GM21447 (cell line): Measurements from ENCODE around the gene VSX2.
"Not testable (repeated sequence)": the region's sequence is repeated elsewhere in the genome, so short reads cannot be mapped to it uniquely, and the experiment has no call there.

Experiments
- ATAC-seq: cut with Tn5 transposase; IDR thresholded peaks from one replicate; pipeline ENCODE4 v1.9.1; 2021; ENCODE audit not compliant: unreplicated experiment

Gene VSX2

DNA sequence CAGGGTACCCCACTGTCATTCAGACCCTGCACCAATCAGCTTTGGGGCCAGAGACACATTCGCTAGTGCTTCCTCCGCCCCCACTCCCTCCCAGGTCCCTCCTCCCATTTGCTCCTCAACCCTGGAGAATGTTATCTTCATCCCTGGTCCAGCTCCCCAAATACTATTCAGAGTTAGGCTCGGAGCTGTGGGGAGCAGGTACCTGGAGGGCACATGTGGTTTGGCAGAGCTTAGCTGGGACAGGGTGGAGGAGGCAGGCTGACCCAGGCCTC is 19.5 kb downstream of the VSX2 start:
- ATAC-seq: no peak

DNA sequence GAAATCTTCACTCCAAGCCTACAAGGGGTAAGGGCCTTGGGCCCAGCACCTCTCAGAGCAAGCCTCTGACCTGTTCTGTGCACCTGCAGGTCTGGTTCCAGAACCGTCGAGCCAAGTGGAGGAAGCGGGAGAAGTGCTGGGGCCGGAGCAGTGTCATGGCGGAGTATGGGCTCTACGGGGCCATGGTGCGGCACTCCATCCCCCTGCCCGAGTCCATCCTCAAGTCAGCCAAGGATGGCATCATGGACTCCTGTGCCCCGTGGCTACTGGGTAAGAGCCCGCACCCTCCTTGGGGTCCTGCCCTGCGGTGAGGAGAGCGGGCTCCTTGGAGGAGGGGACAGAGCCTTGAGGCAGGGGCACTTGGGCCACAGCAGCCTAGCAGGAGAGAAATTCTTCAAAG is 20.3 kb downstream of the VSX2 start:
- ATAC-seq: no peak

DNA sequence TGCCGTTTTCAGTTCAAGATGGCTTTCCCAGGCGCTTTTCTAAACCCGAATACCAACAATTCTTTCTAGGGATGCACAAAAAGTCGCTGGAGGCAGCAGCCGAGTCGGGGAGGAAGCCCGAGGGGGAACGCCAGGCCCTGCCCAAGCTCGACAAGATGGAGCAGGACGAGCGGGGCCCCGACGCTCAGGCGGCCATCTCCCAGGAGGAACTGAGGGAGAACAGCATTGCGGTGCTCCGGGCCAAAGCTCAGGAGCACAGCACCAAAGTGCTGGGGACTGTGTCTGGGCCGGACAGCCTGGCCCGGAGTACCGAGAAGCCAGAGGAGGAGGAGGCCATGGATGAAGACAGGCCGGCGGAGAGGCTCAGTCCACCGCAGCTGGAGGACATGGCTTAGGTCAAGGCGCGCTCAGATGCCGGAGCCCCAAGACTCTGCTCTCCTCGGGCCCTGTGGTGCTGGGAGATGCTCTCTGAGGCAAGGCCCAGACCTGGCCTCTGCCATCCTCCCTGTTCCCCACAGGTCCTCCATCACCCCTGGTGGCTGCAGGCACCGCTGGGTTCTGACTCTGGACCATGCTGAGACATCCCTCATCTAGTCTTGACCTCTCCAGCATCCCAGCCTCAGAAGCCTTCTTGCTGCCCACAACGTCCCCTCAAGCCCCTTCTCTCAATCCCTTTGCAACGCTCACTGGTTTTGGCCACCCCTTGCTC is 21.4 kb downstream of the VSX2 start:
- ATAC-seq: no peak

DNA sequence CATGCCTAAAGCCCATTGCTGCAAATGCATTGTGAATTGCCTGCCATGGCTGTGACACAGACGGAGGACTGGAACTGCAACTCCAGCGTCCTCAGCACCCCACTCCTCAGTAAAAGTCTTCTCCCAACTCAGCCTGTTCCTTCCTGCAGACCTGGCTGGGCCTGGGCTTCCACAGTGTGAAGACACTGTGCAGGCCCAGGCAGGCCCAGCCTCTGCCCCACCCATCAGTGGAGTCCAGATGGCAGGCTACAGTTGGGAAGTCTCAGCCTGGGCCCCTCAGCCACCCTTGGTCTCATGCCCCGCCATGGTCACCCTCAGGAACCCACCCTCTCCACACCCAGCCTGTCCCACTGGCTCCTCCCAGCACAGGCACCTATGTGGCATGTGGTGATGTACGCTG is 22.0 kb downstream of the VSX2 start:
- no peak for ATAC-seq

DNA sequence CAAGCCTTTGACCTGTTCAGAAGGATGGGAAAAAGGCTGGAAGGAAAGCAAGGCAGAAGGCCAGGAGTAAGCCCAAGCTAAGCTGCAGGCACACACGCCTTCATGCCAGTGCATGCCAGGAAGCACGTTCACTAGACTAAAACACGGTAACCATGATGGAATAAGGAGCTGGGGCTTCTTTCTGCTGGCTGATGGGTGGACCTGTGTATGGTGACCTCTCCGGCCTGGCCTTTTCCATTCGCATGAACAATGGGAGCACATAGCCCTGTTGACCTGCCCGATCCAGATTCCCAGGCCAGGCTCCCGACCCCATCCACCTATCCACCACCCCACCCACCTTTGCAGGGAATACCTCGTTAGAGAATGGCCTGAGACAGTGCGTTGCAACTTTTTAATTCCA is 22.8 kb downstream of the VSX2 start:
- ATAC-seq: no peak

DNA sequence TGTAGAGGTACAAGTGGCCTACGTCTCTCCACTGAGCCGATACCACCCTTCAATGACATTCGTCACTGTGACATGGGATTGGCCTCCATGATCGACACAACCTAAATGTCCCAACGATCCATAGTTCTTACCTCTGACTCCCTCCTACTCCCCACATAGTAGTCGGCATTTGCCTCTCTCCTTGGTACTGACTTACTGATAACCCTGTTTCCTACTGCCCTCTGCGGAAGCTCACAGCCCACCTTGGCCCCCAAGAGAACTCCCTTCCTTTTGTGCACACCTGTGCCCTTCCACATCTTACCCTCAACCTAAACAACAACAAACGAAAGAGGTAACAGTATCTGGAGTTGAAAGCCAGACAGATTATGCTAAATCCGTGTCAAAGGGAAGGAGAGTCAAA is 23.9 kb downstream of the VSX2 start:
- no peak for ATAC-seq

DNA sequence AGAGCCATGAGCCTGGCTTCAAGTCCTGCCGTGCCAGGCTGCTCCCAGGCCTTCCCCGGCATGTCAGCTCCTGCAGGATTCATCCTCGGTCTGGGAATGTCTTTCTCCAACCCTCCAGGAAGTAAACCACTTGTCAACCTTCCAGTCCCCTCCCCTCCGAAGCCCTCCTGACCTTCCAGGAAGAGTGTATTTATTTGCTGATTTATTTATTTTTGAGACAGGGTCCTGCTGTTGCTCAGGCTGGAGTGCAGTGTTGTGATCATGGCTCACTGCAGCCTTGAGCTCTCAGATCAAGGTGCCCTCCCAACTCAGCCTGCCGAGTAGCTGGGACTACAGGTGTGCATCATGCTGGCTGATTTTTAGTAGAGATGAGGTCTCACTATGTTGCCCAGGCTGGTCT is 24.7 kb downstream of the VSX2 start:
- no peak for ATAC-seq

DNA sequence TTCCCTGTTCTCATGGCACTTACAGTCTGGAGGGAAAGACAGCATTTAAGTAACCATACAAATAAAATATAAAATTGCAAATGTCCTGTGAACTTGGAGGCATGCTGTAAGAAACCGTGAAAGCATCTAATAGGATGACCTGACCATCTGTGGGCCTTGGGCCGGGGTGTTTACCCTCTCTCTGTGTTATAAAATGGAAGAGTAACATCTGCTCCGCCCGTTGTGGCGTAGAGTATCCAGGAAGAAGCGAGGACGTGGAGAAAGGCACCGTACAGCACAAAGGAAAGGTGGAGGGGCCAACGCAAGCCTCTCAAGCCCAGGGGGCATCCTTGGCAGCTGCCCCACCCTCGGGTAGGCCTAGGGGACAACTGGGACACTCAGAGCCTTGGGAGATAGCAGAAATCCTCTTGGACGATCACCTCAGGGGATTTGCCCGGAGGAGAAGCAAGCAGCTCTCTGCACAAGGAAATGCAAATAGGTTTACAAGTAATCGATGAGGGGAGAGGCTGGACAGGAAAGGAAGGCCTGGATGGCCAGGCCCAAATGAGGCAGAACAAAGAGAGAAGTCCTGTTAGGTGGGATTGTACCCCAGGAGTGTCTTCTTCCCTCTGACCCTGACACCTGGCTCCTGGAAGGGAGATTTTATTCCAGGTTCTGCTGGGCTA is 26.2 kb downstream of the VSX2 start:
- ATAC-seq: no peak

DNA sequence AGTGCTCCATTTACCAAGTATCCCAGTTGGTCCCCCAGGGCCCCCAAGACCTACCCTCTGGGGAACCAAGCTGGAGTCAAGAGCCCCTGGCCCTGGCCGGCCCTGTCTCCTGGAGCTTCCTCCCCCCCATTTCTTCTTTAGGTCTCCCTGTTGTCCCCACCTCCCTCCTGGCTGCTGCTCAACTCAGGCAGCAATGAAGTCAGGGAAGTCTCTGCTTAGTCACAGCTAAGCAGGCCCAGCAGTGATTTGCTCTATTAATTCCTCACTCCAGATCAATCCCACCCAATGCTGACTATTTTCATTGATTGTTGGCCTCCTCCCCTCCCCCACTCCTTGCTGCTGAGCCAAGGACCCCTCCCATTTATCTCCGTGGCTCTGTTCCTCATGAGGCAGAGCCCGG is 28.3 kb downstream of the VSX2 start:
- ATAC-seq: no peak

DNA sequence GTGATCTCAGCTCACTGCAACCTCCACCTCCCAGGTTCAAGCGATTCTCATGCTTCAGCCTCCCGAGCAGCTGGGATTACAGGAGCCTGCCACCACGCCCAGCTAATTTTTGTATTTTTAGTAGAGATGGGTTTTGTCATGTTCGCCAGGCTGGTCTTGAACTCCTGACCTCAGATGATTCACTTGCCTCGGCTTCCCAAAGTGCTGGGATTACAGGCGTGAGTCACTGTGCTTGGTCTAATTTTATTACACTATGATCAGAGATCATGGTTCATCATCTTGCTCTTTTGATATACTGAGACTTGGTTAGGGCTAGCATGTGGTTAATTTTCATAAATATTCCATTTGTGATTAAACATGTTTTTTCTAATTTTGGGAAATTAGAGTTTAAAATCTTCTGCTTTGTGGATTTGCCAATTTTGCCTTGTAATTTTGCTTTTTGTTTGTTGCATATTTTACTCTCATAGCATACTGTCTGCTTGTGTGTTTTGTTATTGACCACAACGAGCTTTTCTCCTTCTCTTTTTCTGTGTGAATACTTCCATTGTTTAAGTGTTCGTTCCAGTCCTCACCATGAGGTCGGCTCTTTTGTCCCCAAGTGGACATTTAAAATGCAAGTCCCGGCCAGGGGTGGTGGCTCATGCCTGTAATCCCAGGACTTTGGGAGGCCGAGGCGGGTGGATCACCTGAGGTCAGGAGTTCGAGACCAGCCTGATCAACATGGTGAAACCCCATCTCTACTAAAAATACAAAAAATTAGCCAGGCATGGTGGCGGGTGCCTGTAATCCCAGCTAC is 31.3 kb downstream of the VSX2 start:
- not testable (repeated sequence) for ATAC-seq

DNA sequence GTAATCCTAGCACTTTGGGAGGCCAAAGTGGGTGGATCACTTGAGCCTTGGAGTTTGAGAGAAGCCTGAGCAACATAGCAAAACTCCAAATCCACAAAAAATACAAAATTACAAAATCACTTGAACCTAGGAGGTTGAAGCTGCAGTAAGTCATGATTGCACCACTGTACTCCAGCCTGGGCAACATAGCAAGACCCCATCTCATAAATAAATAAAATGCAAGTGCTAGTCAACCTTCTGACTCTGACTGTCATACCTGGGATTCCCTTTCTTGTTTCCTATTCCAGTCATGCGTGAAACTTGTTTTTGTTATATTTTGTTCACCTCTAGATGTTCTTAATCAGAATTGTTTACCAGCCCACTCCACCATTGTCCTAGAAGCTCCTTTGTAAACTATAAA is 32.1 kb downstream of the VSX2 start:
- no peak for ATAC-seq

DNA sequence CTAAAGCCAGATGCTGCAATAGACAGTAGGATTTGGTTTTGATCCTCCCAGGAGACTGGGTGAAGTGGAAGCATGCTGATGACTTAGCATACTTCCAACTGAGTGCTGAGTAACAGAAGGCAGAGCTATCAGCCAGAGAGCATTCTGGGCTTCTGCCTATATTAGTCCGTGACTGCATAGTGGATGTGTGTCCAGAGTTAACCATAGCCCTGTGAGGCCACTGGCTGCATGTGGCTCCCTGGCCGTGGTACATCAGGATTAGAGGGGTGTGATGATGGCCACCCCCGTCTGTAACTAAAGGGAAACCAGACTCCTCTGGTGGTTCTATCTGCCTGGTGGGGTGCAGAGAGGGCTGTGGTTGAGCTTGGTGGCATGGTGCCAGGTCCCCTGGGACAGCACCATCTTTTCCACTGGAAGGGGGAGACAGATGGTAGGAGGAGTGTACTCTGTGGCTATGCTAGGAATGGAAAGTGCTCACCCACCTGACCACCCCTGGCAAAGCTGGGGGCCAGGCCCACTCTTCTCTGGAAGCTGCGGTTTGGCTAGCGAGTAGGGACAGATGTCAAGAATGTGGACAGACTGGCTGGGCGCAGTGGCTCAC is 36.1 kb downstream of the VSX2 start:
- no peak for ATAC-seq

DNA sequence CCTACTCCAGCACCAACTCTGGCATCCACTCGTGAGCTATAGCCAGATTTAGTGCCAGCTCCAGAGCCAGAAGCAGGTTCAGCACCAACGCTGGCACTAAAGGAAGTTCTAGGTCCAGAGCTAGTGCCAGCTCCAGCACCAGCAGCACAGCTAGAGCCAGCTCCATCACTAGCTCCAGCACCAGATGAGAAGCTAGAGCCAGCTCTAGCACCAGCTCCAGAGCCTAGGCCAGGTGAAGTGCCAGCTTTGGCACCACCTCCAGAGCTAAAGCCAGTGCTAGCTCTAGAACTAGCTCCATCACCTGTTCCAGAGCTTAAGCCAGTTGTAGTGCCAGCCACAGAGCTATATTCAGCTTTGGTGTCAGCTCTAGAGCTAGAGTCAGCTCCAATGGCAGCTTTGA is 38.8 kb downstream of the VSX2 start:
- no peak for ATAC-seq

DNA sequence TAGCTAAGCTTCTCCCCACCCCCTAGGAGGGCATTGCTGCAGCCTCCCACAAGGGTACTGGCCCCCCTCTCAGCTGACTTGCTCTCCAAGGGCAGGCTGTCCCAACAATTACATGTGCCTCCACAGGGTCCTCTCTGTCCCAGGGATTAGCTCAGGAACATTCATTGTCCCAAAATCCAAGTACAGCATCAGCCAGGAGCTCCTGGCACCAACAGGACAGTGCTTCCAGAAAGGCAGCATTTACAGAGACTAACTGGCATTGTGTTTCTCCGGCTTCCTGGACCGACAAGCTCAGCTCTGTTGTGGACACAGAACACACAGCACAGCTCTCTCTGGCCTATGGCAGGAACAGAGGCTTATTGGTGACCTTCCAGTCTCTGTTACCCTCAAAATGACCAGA is 41.8 kb downstream of the VSX2 start:
- no peak for ATAC-seq

DNA sequence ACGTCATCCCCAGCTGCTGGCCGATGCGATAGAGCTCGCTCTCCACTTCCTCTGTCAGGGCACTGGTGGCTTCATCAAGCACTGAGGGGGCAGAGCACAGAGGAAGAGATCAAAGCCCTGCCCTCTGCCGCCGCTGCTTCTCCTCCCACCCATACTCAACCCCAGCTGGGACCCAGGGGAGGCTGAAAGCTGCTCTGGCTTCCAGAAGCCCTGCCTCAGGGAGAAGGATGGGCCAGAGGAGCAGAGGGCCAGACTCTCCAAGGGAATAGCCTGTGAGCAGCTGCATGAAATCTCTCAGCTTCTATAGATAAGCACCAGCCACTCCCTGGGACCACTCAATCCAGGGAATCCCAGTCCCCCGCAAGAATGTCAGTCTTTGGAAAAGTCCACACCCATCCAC is 47.5 kb downstream of the VSX2 start:
- no peak for ATAC-seq

DNA sequence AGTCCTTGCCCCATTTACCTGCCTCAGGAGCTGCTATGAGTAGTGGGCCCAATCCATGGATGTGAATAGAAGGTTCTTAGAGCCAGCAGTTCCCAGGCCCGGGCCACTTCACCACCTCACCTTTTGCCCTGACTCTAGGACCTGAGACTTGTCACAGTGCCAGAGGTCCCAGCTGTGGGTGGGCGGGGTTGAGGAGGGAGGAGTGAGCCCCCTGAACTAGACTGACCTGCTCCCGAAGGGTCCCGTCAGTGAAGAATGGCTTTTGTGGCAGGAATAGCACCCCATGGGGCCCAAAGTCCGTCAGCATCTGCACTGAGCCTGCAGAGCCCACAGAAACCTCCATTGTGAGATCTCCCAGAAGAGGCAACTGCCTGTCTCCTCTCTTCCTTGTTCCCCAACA is 50.6 kb downstream of the VSX2 start:
- ATAC-seq: no peak

DNA sequence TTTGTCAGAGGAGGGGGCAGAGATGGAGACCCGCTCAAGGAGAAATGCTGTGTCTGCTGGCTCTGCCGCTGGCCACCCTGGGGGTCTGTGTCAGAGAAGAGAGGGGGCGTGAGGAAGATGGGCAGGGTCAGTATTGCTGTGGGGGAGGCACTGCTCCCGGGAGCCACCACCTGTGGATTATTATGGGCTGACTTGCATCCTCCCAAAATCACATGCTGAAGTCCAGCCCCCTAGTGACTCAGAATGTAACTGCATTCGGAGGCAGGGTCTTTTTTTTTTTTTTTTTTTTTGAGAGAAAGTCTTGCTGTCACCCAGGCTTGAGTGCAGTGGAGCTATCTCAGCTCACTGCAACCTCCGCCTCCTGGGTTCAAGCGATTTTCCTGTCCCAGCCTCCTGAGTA is 51.2 kb downstream of the VSX2 start:
- ATAC-seq: no peak

DNA sequence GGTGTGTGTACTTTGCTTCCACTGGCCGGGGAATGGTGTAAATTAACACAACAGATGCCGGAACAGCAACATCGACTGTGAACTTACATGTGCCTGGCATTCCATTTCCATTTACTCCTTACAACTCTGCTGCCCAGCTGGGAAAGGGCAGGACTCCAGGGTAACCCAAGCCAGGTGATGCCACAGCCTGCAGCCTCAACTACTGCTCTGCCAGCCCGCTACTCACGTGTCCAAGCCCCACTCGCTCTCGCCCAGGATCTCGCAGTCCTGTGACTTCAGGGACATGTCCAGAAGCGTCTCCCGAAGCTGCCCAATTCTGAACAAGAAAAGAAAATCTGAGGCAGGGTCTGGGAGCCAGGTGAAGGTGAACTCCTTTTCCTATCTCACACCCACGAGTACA is 52.8 kb downstream of the VSX2 start:
- no peak for ATAC-seq

DNA sequence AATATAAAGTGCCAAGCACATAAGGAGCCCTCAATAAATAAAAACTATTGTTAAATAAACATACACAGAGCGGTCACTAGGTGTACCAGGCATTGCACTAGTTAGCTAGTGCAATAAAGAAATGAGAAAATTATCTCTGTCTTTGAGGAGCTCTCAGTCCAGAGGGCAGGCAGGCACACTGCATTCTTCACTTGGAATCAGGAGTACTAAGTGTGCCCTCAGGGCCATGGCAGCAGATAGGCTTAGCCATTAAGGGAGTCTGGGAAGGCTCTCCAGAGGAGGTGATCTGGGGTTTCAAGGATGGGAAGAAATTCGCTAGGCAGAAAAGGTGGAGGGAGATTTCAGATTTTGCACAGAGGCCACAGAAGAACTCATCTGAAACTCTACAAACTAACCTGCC is 54.4 kb downstream of the VSX2 start:
- no peak for ATAC-seq

DNA sequence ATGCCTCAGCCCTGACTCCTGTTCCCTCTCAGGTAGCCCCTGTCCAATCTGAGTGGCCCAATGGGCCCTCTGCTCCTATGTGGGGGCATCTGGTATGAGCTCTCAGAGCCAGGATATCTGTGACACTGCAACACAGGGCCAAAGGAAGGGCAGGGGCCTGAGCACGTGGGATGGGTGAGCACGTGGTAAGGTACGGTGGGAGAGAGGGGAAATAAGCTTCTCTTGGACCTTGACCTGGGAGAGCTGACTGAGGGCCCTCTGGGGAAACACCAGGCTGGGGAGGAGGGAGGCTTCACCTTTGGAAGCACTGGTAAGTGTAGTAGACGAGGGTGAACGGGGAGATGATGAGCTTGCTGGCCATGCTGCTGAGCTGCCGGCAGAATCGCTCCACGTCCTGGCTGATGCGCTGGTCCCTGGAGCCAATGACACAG is 56.8 kb downstream of the VSX2 start:
- no peak for ATAC-seq

DNA sequence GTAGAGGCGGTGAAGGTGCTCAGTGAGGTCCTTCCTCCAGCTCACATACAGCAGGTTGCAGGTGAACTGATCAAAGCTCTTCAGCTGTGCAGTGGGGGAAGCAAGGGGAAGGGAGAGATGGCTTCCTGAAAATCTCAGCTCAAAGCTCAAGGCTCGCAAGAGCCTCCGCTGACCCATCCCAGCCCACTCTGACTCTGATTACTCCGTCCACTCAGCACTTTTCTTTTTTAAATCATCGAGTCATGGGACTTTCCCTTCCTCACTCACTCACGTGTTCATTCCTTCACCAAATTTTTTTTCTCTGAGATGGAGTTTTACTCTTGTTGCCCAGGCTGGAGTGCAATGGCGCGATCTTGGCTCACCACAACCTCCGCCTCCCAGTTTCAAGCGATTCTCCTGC is 58.7 kb downstream of the VSX2 start:
- ATAC-seq: no peak

DNA sequence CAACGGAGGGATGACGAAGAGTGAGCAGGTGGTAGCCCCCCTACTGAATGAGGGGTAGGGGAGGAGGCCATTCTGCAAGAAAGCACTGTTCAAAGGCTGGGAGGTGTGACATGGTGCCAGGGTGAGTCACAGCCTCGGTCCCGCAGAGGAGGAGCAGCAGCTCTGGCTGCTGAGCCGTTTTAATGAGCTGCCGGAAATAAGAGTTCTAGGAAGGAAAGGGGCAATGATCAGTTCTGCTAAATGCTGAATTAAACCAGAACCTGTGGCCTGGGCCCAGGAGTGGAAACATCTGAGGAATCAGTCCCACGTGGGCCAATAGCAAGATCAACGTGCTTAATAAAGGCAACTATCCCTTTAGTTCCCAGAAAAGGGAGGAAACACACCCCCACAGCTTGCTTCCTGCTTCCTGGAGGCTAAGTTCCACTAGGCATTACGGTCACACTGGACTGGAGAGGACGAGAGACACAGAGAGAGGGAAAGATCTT is 59.9 kb downstream of the VSX2 start:
- ATAC-seq: no peak
